ENCODE measurements around the gene TMCC3. TPM values are rescaled to one million over a fixed set of nuclear protein-coding genes. Genes with fewer than 3 reads are reported as not detected.

TMCC3 gene
- polyA plus RNA-seq, 1 donor from 2014 or later: 1.9 TPM

- Histone ChIP-seq H2AFZ (ENCODE audit: low read depth, low read length) (no peak overlapping the region), H4K20me1 (ENCODE audit: insufficient read depth) (no peaks in the 10 kb centered on the region), H3K36me3 (ENCODE audit: insufficient read depth, low read length) (no peaks in the 10 kb centered on the region), H3K27ac (ENCODE audit: low read length) (no peak overlapping the region), H3K9ac (ENCODE audit: low read length) (no peak overlapping the region), H3K9me3 (ENCODE audit: low read length) (no peaks in the 10 kb centered on the region), H3K79me2 (replicated peaks; ENCODE audit: insufficient read depth, low read length) (no peaks in the 10 kb centered on the region), H3K4me3 (ENCODE audit: low read length) (no peak overlapping the region), H3K4me2 (ENCODE audit: low read length) (no peak overlapping the region), H3K27me3 (ENCODE audit: insufficient read depth, low read depth, low read length) (no peaks in the 10 kb centered on the region), H3K9me2 (ENCODE audit: insufficient read depth, low read length) (no peaks in the 10 kb centered on the region), H3F3A (ENCODE audit: insufficient read depth, low read length, poor library complexity, severe bottlenecking) (no peaks in the 10 kb centered on the region)
- TF ChIP-seq SMC3 (conservative IDR thresholded peaks at IDR 0.05; ENCODE audit: poor library complexity) (no peak), TAF1 (IDR thresholded peaks at IDR 0.05; ENCODE audit: low read depth) (no peak), RAD21 (conservative IDR thresholded peaks at IDR 0.05) (no peak), MXI1 (conservative IDR thresholded peaks at IDR 0.05; ENCODE audit: poor library complexity, severe bottlenecking) (no peak), CTCF (IDR thresholded peaks at IDR 0.05; ENCODE audit: poor library complexity, severe bottlenecking) (no peak), POLR2AphosphoS5 (IDR thresholded peaks at IDR 0.05) (no peak), EP300 (conservative IDR thresholded peaks at IDR 0.05; ENCODE audit: poor library complexity, severe bottlenecking) (no peak), REST (IDR thresholded peaks at IDR 0.05; ENCODE audit: borderline replicate concordance) (no peak), EZH2 (IDR thresholded peaks at IDR 0.05; ENCODE audit: borderline replicate concordance, insufficient read depth, low read length, poor library complexity, severe bottlenecking) (no peak)
Measured at GRCh38 chr12:94698578-94698977, 48.2 kb upstream of the TMCC3 start.

- Histone ChIP-seq H3K27me3 (ENCODE audit: insufficient read depth, low read depth, low read length) (no peaks in the 10 kb centered on the region), H3K4me2 (ENCODE audit: low read length) (no peak overlapping the region), H3K36me3 (ENCODE audit: insufficient read depth, low read length) (no peaks in the 10 kb centered on the region), H4K20me1 (ENCODE audit: insufficient read depth) (no peaks in the 10 kb centered on the region), H3K27ac (ENCODE audit: low read length) (no peak overlapping the region), H3K4me3 (ENCODE audit: low read length) (no peak overlapping the region), H3K9me2 (ENCODE audit: insufficient read depth, low read length) (no peaks in the 10 kb centered on the region), H3K79me2 (replicated peaks; ENCODE audit: insufficient read depth, low read length) (no peaks in the 10 kb centered on the region), H3K9ac (ENCODE audit: low read length) (no peak overlapping the region), H3K9me3 (ENCODE audit: low read length) (no peaks in the 10 kb centered on the region), H3F3A (ENCODE audit: insufficient read depth, low read length, poor library complexity, severe bottlenecking) (no peaks in the 10 kb centered on the region), H2AFZ (ENCODE audit: low read depth, low read length) (no peak overlapping the region)
- TF ChIP-seq EZH2 (IDR thresholded peaks at IDR 0.05; ENCODE audit: borderline replicate concordance, insufficient read depth, low read length, poor library complexity, severe bottlenecking): no peak
- TF ChIP-seq REST (IDR thresholded peaks at IDR 0.05; ENCODE audit: borderline replicate concordance): no peak
- no peak for TF ChIP-seq EP300 (conservative IDR thresholded peaks at IDR 0.05; ENCODE audit: poor library complexity, severe bottlenecking)
- no peak for TF ChIP-seq MXI1 (conservative IDR thresholded peaks at IDR 0.05; ENCODE audit: poor library complexity, severe bottlenecking)
- no peak for TF ChIP-seq TAF1 (IDR thresholded peaks at IDR 0.05; ENCODE audit: low read depth)
- TF ChIP-seq RAD21 (conservative IDR thresholded peaks at IDR 0.05): no peak
Measured at GRCh38 chr12:94697631-94698030, 47.3 kb upstream of the TMCC3 start.

Data from neural cell (in vitro differentiated cells).